Epithelial cell of proximal tubule (primary cell): ENCODE results near the gene MEF2A. TPM values are rescaled to one million over a fixed set of nuclear protein-coding genes. Genes with fewer than 3 reads are reported as not detected.

Source experiments
- DNase-seq: peaks from one replicate; pipeline ENCODE4 v3.0.0-alpha.2; 2011; ENCODE audit warnings: low read depth
- H3K4me3 ChIP-seq: 2 replicates; pipeline ENCODE4 v1.5.1; 2011; ENCODE audit warnings: low read depth, mild to moderate bottlenecking, low read length
- total RNA-seq: library from RNA; depleted of rRNA; stranded (reverse); fragments of >200 nt; gene quantifications from 2 replicates; pipeline ENCODE4 v1.2.3, GENCODE V29; 2015
- TF ChIP-seq, protein P1 (sequence below): conservative IDR thresholded peaks from 2 replicates; pipeline ENCODE4 v1.5.1; 2012; ENCODE audit warnings: low read depth, mild to moderate bottlenecking, low read length

Gene MEF2A
- total RNA-seq, 1 donor from 2014 or later = 30.2 TPM

DNA sequence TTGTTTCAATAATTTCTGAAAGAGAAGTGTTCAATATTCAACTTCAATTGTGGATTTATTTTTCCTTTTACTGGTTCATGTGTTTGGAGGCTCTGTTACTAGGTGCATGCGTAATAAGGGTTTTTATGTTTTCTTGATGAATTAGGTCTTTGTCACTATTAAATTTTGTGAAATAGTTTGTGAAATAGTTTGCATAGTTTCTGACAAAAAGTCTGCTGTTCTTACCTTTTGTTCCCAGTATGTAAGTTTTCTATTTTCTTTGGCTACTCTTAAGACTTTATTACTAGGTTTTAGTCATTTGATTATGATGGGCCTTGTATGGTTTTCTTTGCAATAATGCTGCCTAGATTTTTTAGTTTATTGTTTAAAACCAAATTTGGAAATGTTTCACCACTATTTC, 38.0 kb downstream of the MEF2A start:
- no peak for DNase-seq
- H3K4me3 ChIP-seq = no peak overlapping the region
- TF ChIP-seq, protein P1, sequence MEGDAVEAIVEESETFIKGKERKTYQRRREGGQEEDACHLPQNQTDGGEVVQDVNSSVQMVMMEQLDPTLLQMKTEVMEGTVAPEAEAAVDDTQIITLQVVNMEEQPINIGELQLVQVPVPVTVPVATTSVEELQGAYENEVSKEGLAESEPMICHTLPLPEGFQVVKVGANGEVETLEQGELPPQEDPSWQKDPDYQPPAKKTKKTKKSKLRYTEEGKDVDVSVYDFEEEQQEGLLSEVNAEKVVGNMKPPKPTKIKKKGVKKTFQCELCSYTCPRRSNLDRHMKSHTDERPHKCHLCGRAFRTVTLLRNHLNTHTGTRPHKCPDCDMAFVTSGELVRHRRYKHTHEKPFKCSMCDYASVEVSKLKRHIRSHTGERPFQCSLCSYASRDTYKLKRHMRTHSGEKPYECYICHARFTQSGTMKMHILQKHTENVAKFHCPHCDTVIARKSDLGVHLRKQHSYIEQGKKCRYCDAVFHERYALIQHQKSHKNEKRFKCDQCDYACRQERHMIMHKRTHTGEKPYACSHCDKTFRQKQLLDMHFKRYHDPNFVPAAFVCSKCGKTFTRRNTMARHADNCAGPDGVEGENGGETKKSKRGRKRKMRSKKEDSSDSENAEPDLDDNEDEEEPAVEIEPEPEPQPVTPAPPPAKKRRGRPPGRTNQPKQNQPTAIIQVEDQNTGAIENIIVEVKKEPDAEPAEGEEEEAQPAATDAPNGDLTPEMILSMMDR = no peak

DNA sequence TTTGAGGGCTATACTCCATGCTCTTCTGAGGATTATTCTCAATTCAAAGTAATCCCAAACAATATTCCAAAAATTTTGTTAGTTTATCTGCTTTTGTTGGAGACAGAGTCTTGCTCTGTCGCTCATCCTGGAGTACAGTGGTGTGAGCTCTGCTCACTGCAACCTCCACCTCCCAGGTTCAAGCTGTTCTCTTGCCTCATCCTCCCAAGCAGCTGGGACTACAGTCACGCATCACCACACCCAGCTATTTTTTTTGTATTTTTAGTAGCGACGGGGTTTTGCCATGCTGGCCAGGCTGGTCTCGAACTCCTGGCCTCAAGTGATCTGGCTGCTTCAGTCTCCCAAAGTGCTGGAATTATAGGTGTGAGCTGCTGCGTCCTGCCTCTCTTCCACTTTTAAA, 39.1 kb downstream of the MEF2A start:
- TF ChIP-seq, protein P1 = no peak
- DNase-seq = no peak

DNA sequence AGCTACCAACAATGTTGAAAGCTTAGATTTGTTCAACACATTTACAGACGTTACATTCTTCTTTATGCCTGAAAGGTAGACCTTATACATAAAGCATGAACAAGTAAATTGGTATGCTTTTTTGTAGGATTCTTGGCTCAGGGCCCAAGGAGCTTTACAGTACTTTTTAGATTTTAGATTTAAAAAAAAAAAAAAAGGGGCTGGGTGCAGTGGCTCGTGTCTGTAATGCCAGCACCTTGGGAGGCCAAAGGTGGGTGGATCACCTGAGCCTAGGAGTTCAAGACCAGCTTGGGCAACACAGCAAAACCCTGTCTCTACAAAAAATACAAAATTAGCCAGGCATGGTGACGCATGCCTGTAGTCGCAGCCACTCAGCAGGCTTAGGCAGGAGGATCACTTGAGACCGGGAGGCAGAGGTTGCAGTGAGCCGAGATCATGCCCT, 39.7 kb downstream of the MEF2A start:
- no peak for DNase-seq
- TF ChIP-seq, protein P1 = no peak
- no peak overlapping the region for H3K4me3 ChIP-seq

More for the DNA sequence above, 39.1 kb downstream of the MEF2A start:
- no peak overlapping the region for H3K4me3 ChIP-seq

DNA sequence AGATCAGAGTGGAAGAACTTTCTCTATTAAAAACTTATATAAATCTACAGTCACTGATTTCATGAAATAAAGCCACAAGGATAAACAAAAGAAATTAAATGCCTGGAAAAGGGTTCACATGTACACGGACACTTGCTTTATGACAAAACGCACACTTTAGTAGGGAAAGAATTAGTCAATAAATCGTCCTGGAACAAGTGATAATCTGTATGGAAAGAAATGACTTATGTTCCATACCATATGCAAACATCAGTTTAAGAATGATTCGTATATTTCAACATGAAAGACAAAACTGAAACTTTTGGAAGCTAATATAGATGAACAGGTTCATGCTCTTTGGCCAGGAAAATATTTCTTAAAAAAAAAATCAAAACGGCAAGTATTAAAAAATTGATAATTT, 40.2 kb downstream of the MEF2A start:
- DNase-seq = no peak
- TF ChIP-seq, protein P1 = no peak
- H3K4me3 ChIP-seq = no peak overlapping the region

DNA sequence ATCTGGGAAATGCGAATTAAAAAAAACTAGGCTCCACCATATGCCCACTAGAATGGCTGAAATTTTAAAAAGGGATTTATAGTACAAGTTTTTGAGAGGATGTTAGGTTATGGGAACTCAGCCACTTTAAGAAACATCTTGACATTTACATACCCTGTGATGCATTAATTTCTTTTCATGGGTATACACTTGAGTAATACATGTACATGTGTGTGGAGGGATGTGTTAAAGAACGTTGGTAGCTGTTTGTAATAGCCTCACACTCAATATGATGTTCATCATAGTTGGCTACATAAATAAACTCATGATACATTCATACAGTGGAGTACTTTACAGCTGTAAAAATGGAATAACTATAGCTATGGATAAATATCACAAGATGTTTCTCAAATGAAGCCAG, 40.9 kb downstream of the MEF2A start:
- H3K4me3 ChIP-seq = no peak overlapping the region
- no peak for DNase-seq
- TF ChIP-seq, protein P1 = no peak

DNA sequence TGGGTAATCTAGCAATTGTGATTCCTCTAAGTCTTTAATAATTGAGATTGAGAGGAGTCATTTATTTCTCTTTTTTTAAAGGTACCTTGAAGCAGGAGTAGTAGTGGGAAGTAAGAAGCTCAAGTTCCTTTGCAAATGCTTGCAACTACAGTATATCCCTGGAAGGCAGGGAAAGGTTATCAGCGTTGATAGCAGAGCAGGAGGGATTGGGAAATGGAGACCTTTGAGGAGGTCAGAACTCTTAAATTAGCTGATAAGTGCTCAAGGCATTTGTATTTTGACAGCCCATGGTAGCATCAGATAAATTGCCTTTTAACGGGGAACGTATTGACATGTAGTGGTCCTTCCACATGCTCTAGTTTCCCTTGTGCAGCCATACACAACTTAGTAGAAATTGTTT, 47.7 kb downstream of the MEF2A start:
- no peak for DNase-seq
- TF ChIP-seq, protein P1 = no peak
- no peak overlapping the region for H3K4me3 ChIP-seq

DNA sequence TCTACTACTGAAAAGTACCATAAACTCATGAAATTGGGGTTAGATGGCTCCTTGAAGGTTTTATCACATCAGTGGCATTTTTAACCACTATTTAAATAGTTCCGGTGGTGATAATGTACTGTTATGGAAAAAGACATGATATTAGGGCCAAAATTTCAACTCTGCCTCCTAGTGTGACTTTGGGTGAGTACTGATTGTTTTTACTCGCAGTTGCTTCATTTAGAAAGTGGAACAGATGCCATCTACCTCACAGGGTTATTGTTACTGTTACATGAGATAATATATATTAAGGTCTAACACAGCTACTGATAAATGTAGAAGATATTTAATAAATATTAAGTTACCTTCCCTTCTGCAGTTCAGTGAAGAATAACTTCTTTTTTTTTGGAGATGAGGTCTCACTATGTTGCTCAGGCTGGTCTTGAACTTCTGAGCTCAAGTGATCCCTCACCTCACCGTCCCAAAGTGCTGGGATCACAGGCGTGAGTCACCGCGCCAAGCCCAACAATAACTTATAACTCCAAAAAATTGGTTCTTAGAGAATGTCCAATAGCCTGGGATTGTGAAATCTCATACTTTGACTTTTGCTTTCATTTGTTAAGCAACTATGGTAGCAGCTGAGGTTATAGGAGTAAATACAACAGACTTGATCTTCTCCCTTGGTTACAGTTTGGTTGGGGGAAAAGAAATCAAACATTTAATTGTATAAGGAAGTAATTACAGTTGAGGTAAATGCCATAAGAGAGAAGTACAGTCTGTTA, 48.3 kb downstream of the MEF2A start:
- no peak for DNase-seq
- TF ChIP-seq, protein P1 = no peak
- H3K4me3 ChIP-seq = no peak overlapping the region
